ENCODE measurements around the gene PLCB2.

PLCB2 gene

GRCh38 chr15:40307421-40308211, at the start of gene PLCB2:
PLCB2 (minus strand) TSS chr15:40307935; CDS start chr15:40307672, 263 bp downstream.
- DNase-seq = peak; percentile 67 to 73

GRCh38 chr15:40357246-40357645, 49.5 kb upstream of the PLCB2 start:
- DNase-seq = no peak

GRCh38 chr15:40355976-40356585, 48.3 kb upstream of the PLCB2 start:
- DNase-seq = no peak

- no peak for DNase-seq
These were observed 46.9 kb upstream of the PLCB2 start for GRCh38 chr15:40354408-40355171.

GRCh38 chr15:40353697-40354096, 46.0 kb upstream of the PLCB2 start:
- DNase-seq = no peak

GRCh38 chr15:40352281-40352901, 44.7 kb upstream of the PLCB2 start:
- DNase-seq = no peak

GRCh38 chr15:40349163-40349562, 41.4 kb upstream of the PLCB2 start:
- DNase-seq = no peak

GRCh38 chr15:40348474-40348870, 40.7 kb upstream of the PLCB2 start:
- no peak for DNase-seq

GRCh38 chr15:40347559-40348473, 40.1 kb upstream of the PLCB2 start:
- no peak for DNase-seq

- no peak for DNase-seq
These were observed 39.1 kb upstream of the PLCB2 start for GRCh38 chr15:40346579-40347558.

- no peak for DNase-seq
These were observed 38.3 kb upstream of the PLCB2 start for GRCh38 chr15:40345867-40346578.

GRCh38 chr15:40345225-40345866, 37.6 kb upstream of the PLCB2 start:
- DNase-seq = no peak

- DNase-seq = peak; percentile 71 to 80
These were observed 36.9 kb upstream of the PLCB2 start for GRCh38 chr15:40344631-40345120.

GRCh38 chr15:40344217-40344616, 36.5 kb upstream of the PLCB2 start:
- DNase-seq = no peak

GRCh38 chr15:40343512-40343911, 35.8 kb upstream of the PLCB2 start:
- DNase-seq = no peak

GRCh38 chr15:40342416-40343320, 34.9 kb upstream of the PLCB2 start:
- no peak for DNase-seq

GRCh38 chr15:40340740-40341400, 33.1 kb upstream of the PLCB2 start, which contains the start of gene CCDC9B:
CCDC9B (minus strand) TSS chr15:40340939; CDS start chr15:40340819, 120 bp downstream.
- DNase-seq = peak in 1 of 2 donors; percentile 20

Data from CD4-positive, alpha-beta T cell treated with Interferon alpha-2 for 1 hour (primary cell).